Effector memory CD4-positive, alpha-beta T cell (primary cell): ENCODE data around the gene LSM4.
"Not testable (repeated sequence)": the region's sequence is repeated elsewhere in the genome, so short reads cannot be mapped to it uniquely, and the experiment has no call there.

Experiments used
- DNase-seq, 3 donors: peaks; one replicate each; pipeline ENCODE4 v3.0.0-alpha.2; 2020
- H3K27ac ChIP-seq: 2 replicates; pipeline ENCODE4 v1.7.0; 2013; ENCODE audit warnings: mild to moderate bottlenecking, low read length, moderate library complexity; ENCODE audit not compliant: insufficient read depth, poor library complexity, severe bottlenecking
- H3K27me3 ChIP-seq: replicated peaks from 2 replicates; pipeline ENCODE4 v1.7.0; 2013; ENCODE audit warnings: mild to moderate bottlenecking, low read length; ENCODE audit not compliant: insufficient read depth, control insufficient read depth, poor library complexity, severe bottlenecking
- H3K36me3 ChIP-seq: 2 replicates; pipeline ENCODE4 v1.7.0; 2013; ENCODE audit warnings: mild to moderate bottlenecking, low read length, moderate library complexity; ENCODE audit not compliant: control insufficient read depth, insufficient read depth
- H3K4me1 ChIP-seq: 2 replicates; pipeline ENCODE4 v1.7.0; 2013; ENCODE audit warnings: low read length, mild to moderate bottlenecking; ENCODE audit not compliant: control insufficient read depth, insufficient read depth, poor library complexity, severe bottlenecking
- H3K4me3 ChIP-seq: 2 replicates; pipeline ENCODE4 v1.7.0; 2013; ENCODE audit warnings: low read length, low read depth, mild to moderate bottlenecking; ENCODE audit not compliant: insufficient read depth, poor library complexity, severe bottlenecking
- H3K9me3 ChIP-seq: 2 replicates; pipeline ENCODE4 v1.7.0; 2013; ENCODE audit warnings: mild to moderate bottlenecking, low read length, moderate library complexity; ENCODE audit not compliant: control insufficient read depth

LSM4 gene

DNA sequence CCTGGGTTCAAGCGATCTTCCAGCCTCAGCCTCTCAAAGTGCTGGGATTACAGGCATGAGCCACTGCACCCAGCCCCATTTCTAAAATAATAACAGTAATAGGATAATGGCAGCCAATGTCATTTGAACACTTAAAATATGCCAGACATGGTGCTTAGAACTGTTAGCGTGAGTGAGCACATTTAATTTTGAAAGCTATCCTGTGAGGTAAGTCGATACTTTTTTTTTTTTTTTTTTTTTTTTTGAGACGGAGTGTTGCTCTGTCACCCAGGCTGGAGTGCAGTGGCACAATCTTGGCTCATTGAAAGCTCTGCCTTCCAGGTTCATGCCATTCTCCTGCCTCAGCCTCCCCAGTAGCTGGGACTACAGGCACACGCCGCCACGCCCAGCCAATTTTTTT, 31.9 kb upstream of the LSM4 start:
- H3K36me3 ChIP-seq, H3K27me3 ChIP-seq, DNase-seq, H3K27ac ChIP-seq, H3K4me1 ChIP-seq, H3K4me3 ChIP-seq, H3K9me3 ChIP-seq: not testable (repeated sequence)

DNA sequence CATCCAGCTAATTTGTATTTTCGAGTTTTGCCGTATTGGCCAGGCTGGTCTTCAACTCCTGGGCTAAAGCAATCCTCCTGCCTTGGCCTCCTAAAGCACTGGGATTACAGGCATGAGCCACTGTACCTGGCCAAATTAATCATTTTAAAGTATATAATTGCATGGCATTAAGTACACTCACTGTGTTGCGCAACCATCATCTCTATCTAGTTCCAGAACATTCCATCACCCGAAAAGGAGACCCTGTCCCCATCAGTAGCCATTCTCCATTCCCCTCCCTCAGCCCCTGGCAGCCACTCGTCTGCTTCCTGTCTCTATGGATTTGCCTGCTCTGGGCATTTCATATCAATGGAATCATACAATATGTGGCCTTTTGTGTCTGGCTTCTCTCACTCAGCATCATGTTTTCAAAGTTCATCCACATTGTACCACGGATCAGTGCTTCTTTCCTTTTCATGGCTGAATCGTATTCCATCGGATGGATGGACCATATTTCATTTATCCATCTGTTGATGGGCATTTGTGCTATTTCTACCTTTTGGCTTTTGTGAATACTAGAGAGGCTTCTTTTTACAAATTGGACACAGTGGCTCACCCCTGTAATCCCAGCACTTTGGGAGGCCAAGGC, 30.6 kb upstream of the LSM4 start:
- no peak overlapping the region for H3K4me3 ChIP-seq
- peaks cover 12% of the 10 kb centered on the region for H3K36me3 ChIP-seq
- H3K9me3 ChIP-seq, result no peaks in the 10 kb centered on the region
- no peak for DNase-seq
- no peaks in the 10 kb centered on the region for H3K27me3 ChIP-seq
- no peak overlapping the region for H3K27ac ChIP-seq
- H3K4me1 ChIP-seq, result no peaks in the 10 kb centered on the region

DNA sequence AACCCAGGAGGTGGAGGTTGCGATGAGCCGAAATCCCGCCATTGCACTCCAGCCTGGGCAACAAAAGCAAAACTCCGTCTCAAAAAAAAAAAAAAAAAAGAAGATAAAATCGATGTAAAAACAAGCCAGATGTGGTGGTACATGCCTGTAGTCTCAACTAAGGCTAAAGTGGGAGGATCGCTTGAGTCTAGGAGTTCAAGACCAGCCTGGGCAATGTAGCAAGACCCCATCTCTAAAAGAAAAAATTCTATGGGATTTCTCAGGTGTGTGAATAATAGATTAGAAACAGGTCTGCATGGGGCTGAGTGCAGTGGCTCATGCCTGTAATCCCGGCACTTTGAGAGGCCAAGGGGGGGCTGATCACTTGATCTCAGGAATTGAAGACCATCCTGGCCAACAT, 28.7 kb upstream of the LSM4 start:
- Histone ChIP-seq H3K4me1 (no peaks in the 10 kb centered on the region), H3K4me3 (no peak overlapping the region), H3K27me3 (no peaks in the 10 kb centered on the region), H3K36me3 (peaks cover 9% of the 10 kb centered on the region), H3K27ac (no peak overlapping the region), H3K9me3 (no peaks in the 10 kb centered on the region)
- DNase-seq, result no peak

DNA sequence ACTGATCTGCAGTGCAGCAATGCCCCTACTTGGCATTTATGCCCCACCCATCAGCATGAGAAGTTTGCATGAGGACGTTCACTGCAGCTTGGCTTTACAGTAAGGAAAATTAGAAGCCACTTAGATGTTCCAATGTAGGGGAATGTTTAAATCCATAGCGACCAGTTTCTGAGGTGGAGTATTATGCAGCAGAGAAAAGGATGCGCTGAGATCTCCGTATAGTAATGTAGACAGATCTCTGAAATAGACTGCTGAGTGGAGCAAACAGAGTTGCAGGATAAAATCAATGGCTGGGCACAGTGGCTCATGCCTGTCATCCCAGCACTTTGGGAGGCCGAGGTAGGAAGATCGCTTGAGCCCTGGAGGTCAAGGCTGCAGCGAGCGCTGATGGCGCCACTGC, 27.6 kb upstream of the LSM4 start:
- no peak for DNase-seq
- no peak overlapping the region for H3K27ac ChIP-seq

DNA sequence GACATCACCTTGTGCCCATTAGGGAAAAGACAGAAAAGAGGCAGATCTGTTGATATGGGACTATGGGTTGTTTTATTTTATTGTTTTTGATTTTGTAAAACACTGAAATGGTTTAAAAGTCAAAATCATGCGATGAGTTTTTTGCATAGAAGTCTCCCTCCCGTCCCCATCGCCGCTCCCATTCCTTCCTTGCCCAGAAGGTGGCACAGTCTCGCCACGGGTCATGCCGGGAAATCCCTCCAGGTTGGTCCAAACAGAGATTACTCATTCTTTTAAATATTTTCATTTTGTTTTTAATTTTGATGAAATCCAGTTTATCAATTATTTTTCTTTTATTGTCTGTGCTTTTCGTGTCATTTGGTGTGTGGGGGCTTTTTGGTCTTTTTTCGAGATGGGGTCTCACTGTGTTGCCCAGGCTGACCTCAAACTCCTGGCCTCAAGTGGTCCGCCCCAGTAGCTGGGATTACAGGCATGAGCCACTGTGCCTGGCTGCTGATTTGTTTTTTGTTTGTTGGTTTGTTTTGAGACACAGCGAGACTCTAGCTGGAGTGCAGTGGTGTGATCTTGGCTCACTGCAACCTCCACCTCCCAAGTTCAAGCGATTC, 26.8 kb upstream of the LSM4 start:
- no peaks in the 10 kb centered on the region for H3K4me1 ChIP-seq
- H3K9me3 ChIP-seq, result no peaks in the 10 kb centered on the region
- H3K36me3 ChIP-seq, result peaks cover 4% of the 10 kb centered on the region
- DNase-seq, result no peak
- H3K27me3 ChIP-seq, result no peaks in the 10 kb centered on the region
- no peak overlapping the region for H3K4me3 ChIP-seq
- H3K27ac ChIP-seq, result no peak overlapping the region

More for the DNA sequence above, 27.6 kb upstream of the LSM4 start:
- H3K4me1 ChIP-seq, result no peaks in the 10 kb centered on the region
- H3K36me3 ChIP-seq, result peaks cover 4% of the 10 kb centered on the region
- H3K9me3 ChIP-seq, result no peaks in the 10 kb centered on the region
- H3K27me3 ChIP-seq, result no peaks in the 10 kb centered on the region
- no peak overlapping the region for H3K4me3 ChIP-seq

DNA sequence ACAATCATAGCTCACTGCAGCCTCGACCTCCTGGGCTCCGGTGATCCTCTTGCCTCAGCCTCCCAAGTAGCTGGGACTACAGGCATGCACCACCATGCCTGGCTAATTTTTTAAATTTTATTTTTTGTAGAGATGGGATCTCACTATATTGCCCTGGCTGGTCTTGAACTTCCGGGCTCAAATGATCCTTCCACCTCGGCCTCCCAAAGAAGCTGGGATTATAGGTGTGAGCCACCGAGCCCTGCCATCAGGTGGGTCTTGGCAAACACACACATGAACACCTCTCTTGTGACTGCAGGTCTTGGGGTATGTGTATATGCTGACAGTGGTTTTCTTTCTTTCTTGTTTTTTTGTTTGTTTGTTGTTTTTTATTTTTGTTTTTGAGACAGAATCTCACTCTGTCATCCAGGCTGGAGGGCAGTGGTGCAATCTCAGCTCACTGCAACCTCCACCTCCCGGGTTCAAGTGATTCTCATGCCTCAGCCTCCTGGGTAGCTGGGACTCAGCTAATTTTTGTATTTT, 26.0 kb upstream of the LSM4 start:
- not testable (repeated sequence) for H3K4me1 ChIP-seq, H3K9me3 ChIP-seq, H3K36me3 ChIP-seq, DNase-seq, H3K4me3 ChIP-seq, H3K27ac ChIP-seq, H3K27me3 ChIP-seq

DNA sequence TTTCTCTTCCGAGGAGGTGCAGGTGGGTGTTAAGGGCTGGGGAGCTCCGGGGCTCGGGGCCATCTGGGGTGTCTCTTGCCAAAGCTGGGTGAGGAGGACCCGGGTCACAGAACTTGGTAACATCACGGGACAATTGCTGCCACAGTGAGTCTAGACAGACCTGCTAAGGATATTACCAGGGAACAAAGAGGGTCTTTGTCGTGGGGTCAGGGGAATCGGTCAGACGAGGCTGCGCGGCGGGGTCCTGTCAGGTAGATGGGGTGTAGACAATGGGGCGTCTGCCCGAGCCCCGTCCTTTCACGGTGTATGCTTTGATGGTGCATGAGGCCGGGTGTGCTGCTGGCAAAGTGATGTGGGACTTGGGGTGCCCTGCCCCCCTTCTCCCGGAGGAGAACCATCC, 25.3 kb upstream of the LSM4 start:
- H3K4me1 ChIP-seq, result no peaks in the 10 kb centered on the region
- no peak overlapping the region for H3K4me3 ChIP-seq
- no peak overlapping the region for H3K27ac ChIP-seq
- peaks cover 10% of the 10 kb centered on the region for H3K36me3 ChIP-seq
- DNase-seq, result no peak
- no peaks in the 10 kb centered on the region for H3K27me3 ChIP-seq
- H3K9me3 ChIP-seq, result no peaks in the 10 kb centered on the region

DNA sequence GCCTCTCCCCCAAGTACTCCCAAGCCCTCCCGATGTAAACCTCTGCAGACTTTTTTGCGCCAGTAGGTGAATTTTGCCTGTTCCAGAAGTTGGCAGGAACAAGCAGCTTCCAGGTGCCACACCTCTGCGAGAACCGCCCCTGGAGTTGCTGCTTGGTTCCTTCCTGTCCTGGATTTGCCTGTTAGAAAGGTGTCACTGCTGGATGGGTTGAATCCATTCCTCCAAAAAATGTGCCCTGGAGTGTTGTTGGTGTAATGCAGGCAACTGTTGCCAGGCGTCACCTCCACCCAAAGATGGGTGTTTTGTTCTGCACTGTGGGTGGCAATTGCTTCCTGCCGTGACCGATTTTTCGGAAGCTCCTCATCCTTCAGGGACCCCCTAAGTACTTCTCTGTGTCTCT, 23.2 kb upstream of the LSM4 start:
- Histone ChIP-seq H3K27me3 (no peaks in the 10 kb centered on the region), H3K4me1 (no peaks in the 10 kb centered on the region), H3K4me3 (no peak overlapping the region)

DNA sequence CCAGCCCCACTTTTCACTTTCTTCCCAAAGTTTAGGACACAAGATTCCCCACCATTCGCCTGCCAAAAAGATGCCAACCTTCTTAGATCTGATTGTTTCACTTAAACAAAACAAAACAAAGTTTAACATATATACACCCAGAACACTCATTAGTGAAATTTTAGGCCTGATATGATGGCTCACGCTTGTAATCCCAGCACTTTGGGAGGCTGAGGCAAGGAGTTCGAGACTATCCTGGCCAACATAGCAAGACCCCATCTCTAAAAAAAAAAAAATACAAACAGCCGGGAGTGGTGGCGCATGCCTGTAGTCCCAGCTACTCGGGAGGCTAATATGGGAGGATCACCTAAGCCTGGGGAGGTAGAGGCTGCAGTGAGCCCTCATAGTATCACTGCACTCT, 22.4 kb upstream of the LSM4 start:
- no peak for DNase-seq
- Histone ChIP-seq H3K9me3 (no peaks in the 10 kb centered on the region), H3K36me3 (peaks cover 12% of the 10 kb centered on the region), H3K27ac (no peak overlapping the region), H3K27me3 (no peaks in the 10 kb centered on the region), H3K4me3 (no peak overlapping the region), H3K4me1 (peaks cover under 1% of the 10 kb centered on the region)

More for the DNA sequence above, 23.2 kb upstream of the LSM4 start:
- no peak for DNase-seq
- Histone ChIP-seq H3K27ac (no peak overlapping the region), H3K9me3 (no peaks in the 10 kb centered on the region), H3K36me3 (peaks cover 12% of the 10 kb centered on the region)

DNA sequence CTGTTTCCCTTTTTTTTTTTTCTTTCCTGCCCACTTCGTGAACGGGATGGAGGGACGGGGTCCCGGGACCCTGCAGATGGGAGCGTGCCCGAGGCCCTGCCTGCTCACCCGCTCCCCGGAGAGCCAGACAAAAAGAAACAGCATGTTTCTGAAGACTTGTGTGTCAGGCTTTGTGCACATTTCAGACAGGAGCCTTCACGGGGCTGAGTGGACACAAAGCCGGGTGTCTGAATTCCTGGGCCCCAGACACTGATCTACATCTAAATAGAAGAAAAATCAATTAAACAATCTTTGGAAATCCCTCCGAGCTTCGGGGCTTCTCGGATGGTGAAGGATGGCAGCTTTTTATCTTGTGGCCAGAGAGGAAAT, 21.7 kb upstream of the LSM4 start:
- Histone ChIP-seq H3K9me3 (no peaks in the 10 kb centered on the region), H3K36me3 (peaks cover 12% of the 10 kb centered on the region), H3K27ac (no peak overlapping the region), H3K27me3 (no peaks in the 10 kb centered on the region), H3K4me3 (no peak overlapping the region), H3K4me1 (peaks cover 6% of the 10 kb centered on the region)
- DNase-seq, result no peak
